Left kidney (tissue), 2 donors: ENCODE measurements around the gene DHRS7. TPM values are rescaled to one million over a fixed set of nuclear protein-coding genes. Genes with fewer than 3 reads are reported as not detected.
A peak's percentile ranks its signal among the peaks of the same experiment; 100 is the strongest.

Experiments used
- DNase-seq: peaks from one replicate; pipeline ENCODE4 v3.0.0-alpha.2; 2013
- polyA plus RNA-seq: library from polyadenylated mRNA; unstranded; fragments of 120-200 nt; gene quantifications from one replicate; pipeline ENCODE4 v1.2.1, GENCODE V29; 2013; ENCODE audit not compliant: insufficient read length

Gene DHRS7
- polyA plus RNA-seq, 1 donor, result 71.6 TPM

- no peak for DNase-seq
Measured at GRCh38 chr14:60189923-60190840, 25.0 kb upstream of the DHRS7 start.

- no peak for DNase-seq
Measured at GRCh38 chr14:60188696-60189095, 23.5 kb upstream of the DHRS7 start.

- no peak for DNase-seq
Measured at GRCh38 chr14:60188115-60188514, 22.9 kb upstream of the DHRS7 start.

- no peak for DNase-seq
Measured at GRCh38 chr14:60184905-60185555, 19.8 kb upstream of the DHRS7 start.

- peak; percentile 80 for DNase-seq
Measured at GRCh38 chr14:60184146-60184904, 19.1 kb upstream of the DHRS7 start.

- DNase-seq, result no peak
Measured at GRCh38 chr14:60183741-60184140, 18.5 kb upstream of the DHRS7 start.

- no peak for DNase-seq
Measured at GRCh38 chr14:60183138-60183537, 17.9 kb upstream of the DHRS7 start.

- DNase-seq, result no peak
Measured at GRCh38 chr14:60179431-60179869, 14.3 kb upstream of the DHRS7 start.

GRCh38 chr14:60178820-60179219, 13.6 kb upstream of the DHRS7 start:
- no peak for DNase-seq

GRCh38 chr14:60178164-60178563, 13.0 kb upstream of the DHRS7 start:
- DNase-seq, result no peak

- DNase-seq, result no peak
Measured at GRCh38 chr14:60175255-60175902, 10.2 kb upstream of the DHRS7 start.

- DNase-seq, result no peak
Measured at GRCh38 chr14:60174352-60175254, 9.4 kb upstream of the DHRS7 start.

GRCh38 chr14:60171690-60172089, 6.5 kb upstream of the DHRS7 start:
- DNase-seq, result no peak

GRCh38 chr14:60170948-60171347, 5.8 kb upstream of the DHRS7 start:
- DNase-seq, result no peak

- no peak for DNase-seq
Measured at GRCh38 chr14:60169722-60170121, 4.5 kb upstream of the DHRS7 start.

- no peak for DNase-seq
Measured at GRCh38 chr14:60166142-60166541, 944 bp upstream of the DHRS7 start.

GRCh38 chr14:60165547-60165876, 314 bp upstream of the DHRS7 start:
- no peak for DNase-seq

GRCh38 chr14:60164404-60164711, 840 bp downstream of the DHRS7 start:
- DNase-seq, result no peak

GRCh38 chr14:60163693-60164092, 1.5 kb downstream of the DHRS7 start:
- DNase-seq, result no peak

- DNase-seq, result no peak
Measured at GRCh38 chr14:60161196-60162107, 3.7 kb downstream of the DHRS7 start.
